Transverse colon (tissue), 4 donors: ENCODE data around the gene GRIP1.

Source experiments
- CTCF ChIP-seq, 5 experiments: fragments of 200-600 bp in 3 of 5; fragments of 450-650 bp in 2 of 5; sonication (generic) in 3 of 5; IDR thresholded peaks; 1 replicate in 2 of 5; 2 replicates in 3 of 5; pipeline ENCODE4 v1.5.1; 2016 to 2017; ENCODE audit warnings: antibody characterized with exemption in 5 of 5, inconsistent platforms in 3 of 5, mild to moderate bottlenecking in 2 of 5, moderate library complexity in 1 of 5
- POLR2AphosphoS5 ChIP-seq, 3 donors: sonication (generic); formaldehyde crosslinking; IDR thresholded peaks; one replicate each; pipeline ENCODE4 v1.6.1; 2016; ENCODE audit warnings: antibody characterized with exemption in 3 of 3

GRCh38 chr12:66667906-66668305, 11.0 kb downstream of the GRIP1 start:
- no peak for TF ChIP-seq CTCF (IDR thresholded peaks at IDR 0.05)
- TF ChIP-seq POLR2AphosphoS5 (IDR thresholded peaks at IDR 0.05), result no peak
